ENCODE results near the gene PTPRM. TPM values are rescaled to one million over a fixed set of nuclear protein-coding genes. Genes with fewer than 3 reads are reported as not detected.

Gene PTPRM
- total RNA-seq, 1 experiment from 2014 or later: 14.5 TPM

- POLR2A ChIA-PET: no interaction called here
- ATAC-seq: no peak
- Histone ChIP-seq H3K9ac (ENCODE audit: low read length) (no peak overlapping the region), H3K27ac (ENCODE audit: low read depth, low read length) (no peak overlapping the region), H3K79me2 (ENCODE audit: insufficient read depth, low read length) (no peaks in the 10 kb centered on the region), H2AFZ (ENCODE audit: low read depth, low read length, poor library complexity, severe bottlenecking) (no peak overlapping the region), H3K9me2 (ENCODE audit: insufficient read depth) (no peaks in the 10 kb centered on the region), H3K36me3 (ENCODE audit: control insufficient read depth in 1 of 2, insufficient read depth in 2 of 2, low read length in 2 of 2) (no peaks in the 10 kb centered on the region), H3K4me3 (replicated peaks in 1 of 2; ENCODE audit: low read depth in 1 of 2, low read length in 2 of 2) (no peak overlapping the region), H3K4me2 (ENCODE audit: low read length) (no peak overlapping the region), H4K20me1 (ENCODE audit: insufficient read depth) (no peaks in the 10 kb centered on the region), H3K4me1 (ENCODE audit: control insufficient read depth in 1 of 2, insufficient read depth in 2 of 2, low read length in 2 of 2) (no peaks in the 10 kb centered on the region), H3K9me3 (ENCODE audit: control insufficient read depth in 1 of 2, insufficient read depth in 1 of 2, low read depth in 1 of 2, low read length in 2 of 2) (no peaks in the 10 kb centered on the region), H3K27me3 (ENCODE audit: insufficient read depth, low read length) (peaks cover 17% of the 10 kb centered on the region)
- TF ChIP-seq TCF7L2 (IDR thresholded peaks at IDR 0.05; ENCODE audit: borderline replicate concordance, extremely low read depth, insufficient read depth, insufficient read length): no peak
- TF ChIP-seq ZNF274 (IDR thresholded peaks at IDR 0.05; ENCODE audit: low read depth, low read length): no peak
- no peak for TF ChIP-seq CEBPB (IDR thresholded peaks at IDR 0.05; ENCODE audit: low read depth)
- no peak for TF ChIP-seq JUND (IDR thresholded peaks at IDR 0.05)
- TF ChIP-seq EZH2 (IDR thresholded peaks at IDR 0.05): no peak
- TF ChIP-seq, protein P1, sequence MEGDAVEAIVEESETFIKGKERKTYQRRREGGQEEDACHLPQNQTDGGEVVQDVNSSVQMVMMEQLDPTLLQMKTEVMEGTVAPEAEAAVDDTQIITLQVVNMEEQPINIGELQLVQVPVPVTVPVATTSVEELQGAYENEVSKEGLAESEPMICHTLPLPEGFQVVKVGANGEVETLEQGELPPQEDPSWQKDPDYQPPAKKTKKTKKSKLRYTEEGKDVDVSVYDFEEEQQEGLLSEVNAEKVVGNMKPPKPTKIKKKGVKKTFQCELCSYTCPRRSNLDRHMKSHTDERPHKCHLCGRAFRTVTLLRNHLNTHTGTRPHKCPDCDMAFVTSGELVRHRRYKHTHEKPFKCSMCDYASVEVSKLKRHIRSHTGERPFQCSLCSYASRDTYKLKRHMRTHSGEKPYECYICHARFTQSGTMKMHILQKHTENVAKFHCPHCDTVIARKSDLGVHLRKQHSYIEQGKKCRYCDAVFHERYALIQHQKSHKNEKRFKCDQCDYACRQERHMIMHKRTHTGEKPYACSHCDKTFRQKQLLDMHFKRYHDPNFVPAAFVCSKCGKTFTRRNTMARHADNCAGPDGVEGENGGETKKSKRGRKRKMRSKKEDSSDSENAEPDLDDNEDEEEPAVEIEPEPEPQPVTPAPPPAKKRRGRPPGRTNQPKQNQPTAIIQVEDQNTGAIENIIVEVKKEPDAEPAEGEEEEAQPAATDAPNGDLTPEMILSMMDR (IDR thresholded peaks at IDR 0.05 in 2 of 3, conservative IDR thresholded peaks at IDR 0.05 in 1 of 3; ENCODE audit: borderline replicate concordance in 1 of 3, insufficient read depth in 1 of 3, low read depth in 2 of 3, low read length in 2 of 3): no peak
- no peak for TF ChIP-seq EGR1 (IDR thresholded peaks at IDR 0.05; ENCODE audit: low read depth)
- no peak for TF ChIP-seq POLR2AphosphoS5 (IDR thresholded peaks at IDR 0.05; ENCODE audit: low read depth, low read length)
- no peak for TF ChIP-seq EZH2phosphoT487 (IDR thresholded peaks at IDR 0.05; ENCODE audit: borderline replicate concordance)
- TF ChIP-seq, protein P2, sequence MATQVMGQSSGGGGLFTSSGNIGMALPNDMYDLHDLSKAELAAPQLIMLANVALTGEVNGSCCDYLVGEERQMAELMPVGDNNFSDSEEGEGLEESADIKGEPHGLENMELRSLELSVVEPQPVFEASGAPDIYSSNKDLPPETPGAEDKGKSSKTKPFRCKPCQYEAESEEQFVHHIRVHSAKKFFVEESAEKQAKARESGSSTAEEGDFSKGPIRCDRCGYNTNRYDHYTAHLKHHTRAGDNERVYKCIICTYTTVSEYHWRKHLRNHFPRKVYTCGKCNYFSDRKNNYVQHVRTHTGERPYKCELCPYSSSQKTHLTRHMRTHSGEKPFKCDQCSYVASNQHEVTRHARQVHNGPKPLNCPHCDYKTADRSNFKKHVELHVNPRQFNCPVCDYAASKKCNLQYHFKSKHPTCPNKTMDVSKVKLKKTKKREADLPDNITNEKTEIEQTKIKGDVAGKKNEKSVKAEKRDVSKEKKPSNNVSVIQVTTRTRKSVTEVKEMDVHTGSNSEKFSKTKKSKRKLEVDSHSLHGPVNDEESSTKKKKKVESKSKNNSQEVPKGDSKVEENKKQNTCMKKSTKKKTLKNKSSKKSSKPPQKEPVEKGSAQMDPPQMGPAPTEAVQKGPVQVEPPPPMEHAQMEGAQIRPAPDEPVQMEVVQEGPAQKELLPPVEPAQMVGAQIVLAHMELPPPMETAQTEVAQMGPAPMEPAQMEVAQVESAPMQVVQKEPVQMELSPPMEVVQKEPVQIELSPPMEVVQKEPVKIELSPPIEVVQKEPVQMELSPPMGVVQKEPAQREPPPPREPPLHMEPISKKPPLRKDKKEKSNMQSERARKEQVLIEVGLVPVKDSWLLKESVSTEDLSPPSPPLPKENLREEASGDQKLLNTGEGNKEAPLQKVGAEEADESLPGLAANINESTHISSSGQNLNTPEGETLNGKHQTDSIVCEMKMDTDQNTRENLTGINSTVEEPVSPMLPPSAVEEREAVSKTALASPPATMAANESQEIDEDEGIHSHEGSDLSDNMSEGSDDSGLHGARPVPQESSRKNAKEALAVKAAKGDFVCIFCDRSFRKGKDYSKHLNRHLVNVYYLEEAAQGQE (IDR thresholded peaks at IDR 0.05; ENCODE audit: low read depth): no peak
- TF ChIP-seq ZFX (IDR thresholded peaks at IDR 0.05): no peak
- BruUV-seq (replicated peaks): no TSS peak
- CTCF ChIA-PET: no interaction called here
- intact Hi-C loops (cut with micrococcal nuclease): no loop called here
- RAD21 ChIA-PET (ENCODE audit: low non-redundant PET in 1 of 2, low total read pairs in 2 of 2, uncharacterized antibody in 2 of 2, unreplicated experiment in 2 of 2): no interaction called here
- DNase-seq (ENCODE audit: low read depth, low spot score): no peak
Observed at GRCh38 chr18:7757175-7757574, 190.1 kb downstream of the PTPRM start.

Data from HCT116 (cell line).